GM12891 (cell line): Measurements from ENCODE around the gene GRIK3.

Source experiments
- POLR2A ChIP-seq: IDR thresholded peaks from 2 replicates; pipeline ENCODE4 v1.6.1; 2011; ENCODE audit warnings: low read depth, low read length, control low read depth
- POLR2AphosphoS5 ChIP-seq: IDR thresholded peaks from 2 replicates; pipeline ENCODE4 v1.6.1; 2011; ENCODE audit warnings: low read depth, low read length, control low read depth
- SPI1 ChIP-seq: IDR thresholded peaks from 2 replicates; pipeline ENCODE4 v1.6.1; 2011; ENCODE audit warnings: low read depth, low read length, control low read depth

GRCh38 chr1:36884029-36884701 is 150.2 kb downstream of the GRIK3 start:
- TF ChIP-seq POLR2A (no peak), POLR2AphosphoS5 (no peak), SPI1 (peak; percentile 84)
